ENCODE measurements around the gene IMMP2L.
"Not testable (repeated sequence)": the region's sequence is repeated elsewhere in the genome, so short reads cannot be mapped to it uniquely, and the experiment has no call there.

Gene IMMP2L

GRCh38 chr7:110721395-110721794, 840.9 kb downstream of the IMMP2L start:
- DNase-seq (ENCODE audit: low read depth): no peak

- no peak for DNase-seq (ENCODE audit: low read depth)
Measured at GRCh38 chr7:110720626-110721025, 841.7 kb downstream of the IMMP2L start.

GRCh38 chr7:110719741-110720140, 842.6 kb downstream of the IMMP2L start:
- no peak for DNase-seq (ENCODE audit: low read depth)

GRCh38 chr7:110718503-110719205, 843.6 kb downstream of the IMMP2L start:
- no peak for DNase-seq (ENCODE audit: low read depth)

GRCh38 chr7:110704225-110704624, 858.1 kb downstream of the IMMP2L start:
- DNase-seq (ENCODE audit: low read depth): no peak

GRCh38 chr7:110698576-110698975, 863.7 kb downstream of the IMMP2L start:
- no peak for DNase-seq (ENCODE audit: low read depth)

GRCh38 chr7:110693344-110693743, 868.9 kb downstream of the IMMP2L start:
- DNase-seq (ENCODE audit: low read depth): no peak

GRCh38 chr7:110688908-110689307, 873.4 kb downstream of the IMMP2L start:
- DNase-seq (ENCODE audit: low read depth): no peak

- DNase-seq (ENCODE audit: low read depth): no peak
Measured at GRCh38 chr7:110685899-110686298, 876.4 kb downstream of the IMMP2L start.

GRCh38 chr7:110681941-110682340, 880.4 kb downstream of the IMMP2L start:
- no peak for DNase-seq (ENCODE audit: low read depth)

- DNase-seq (ENCODE audit: low read depth): no peak
Measured at GRCh38 chr7:110677405-110677804, 884.9 kb downstream of the IMMP2L start.

GRCh38 chr7:110676785-110677184, 885.5 kb downstream of the IMMP2L start:
- DNase-seq (ENCODE audit: low read depth): no peak

- DNase-seq (ENCODE audit: low read depth): no peak
Measured at GRCh38 chr7:110675383-110676103, 886.7 kb downstream of the IMMP2L start.

GRCh38 chr7:110673148-110673547, 889.1 kb downstream of the IMMP2L start:
- DNase-seq (ENCODE audit: low read depth): no peak

- no peak for DNase-seq (ENCODE audit: low read depth)
Measured at GRCh38 chr7:110669410-110669809, 892.9 kb downstream of the IMMP2L start.

GRCh38 chr7:110664803-110665202, 897.5 kb downstream of the IMMP2L start:
- no peak for DNase-seq (ENCODE audit: low read depth)

- DNase-seq (ENCODE audit: low read depth): not testable (repeated sequence)
Measured at GRCh38 chr7:110660637-110661036, 901.7 kb downstream of the IMMP2L start.

- no peak for DNase-seq (ENCODE audit: low read depth)
Measured at GRCh38 chr7:110650328-110650727, 912.0 kb downstream of the IMMP2L start.

- DNase-seq (ENCODE audit: low read depth): no peak
Measured at GRCh38 chr7:110647266-110647665, 915.0 kb downstream of the IMMP2L start.

GRCh38 chr7:110646804-110647203, 915.5 kb downstream of the IMMP2L start:
- no peak for DNase-seq (ENCODE audit: low read depth)

GRCh38 chr7:110645616-110646015, 916.7 kb downstream of the IMMP2L start:
- no peak for DNase-seq (ENCODE audit: low read depth)

GRCh38 chr7:110645060-110645459, 917.2 kb downstream of the IMMP2L start:
- no peak for DNase-seq (ENCODE audit: low read depth)

- DNase-seq (ENCODE audit: low read depth): no peak
Measured at GRCh38 chr7:110637252-110637651, 925.0 kb downstream of the IMMP2L start.

- DNase-seq (ENCODE audit: low read depth): no peak
Measured at GRCh38 chr7:110633313-110633712, 929.0 kb downstream of the IMMP2L start.
